GM18517 (cell line): Measurements from ENCODE around the gene ENTPD6.

Experiments used
- ATAC-seq: cut with Tn5 transposase; IDR thresholded peaks from one replicate; pipeline ENCODE4 v1.9.1; 2021; ENCODE audit warnings: mild to moderate bottlenecking, moderate library complexity; ENCODE audit not compliant: unreplicated experiment

Gene ENTPD6

DNA sequence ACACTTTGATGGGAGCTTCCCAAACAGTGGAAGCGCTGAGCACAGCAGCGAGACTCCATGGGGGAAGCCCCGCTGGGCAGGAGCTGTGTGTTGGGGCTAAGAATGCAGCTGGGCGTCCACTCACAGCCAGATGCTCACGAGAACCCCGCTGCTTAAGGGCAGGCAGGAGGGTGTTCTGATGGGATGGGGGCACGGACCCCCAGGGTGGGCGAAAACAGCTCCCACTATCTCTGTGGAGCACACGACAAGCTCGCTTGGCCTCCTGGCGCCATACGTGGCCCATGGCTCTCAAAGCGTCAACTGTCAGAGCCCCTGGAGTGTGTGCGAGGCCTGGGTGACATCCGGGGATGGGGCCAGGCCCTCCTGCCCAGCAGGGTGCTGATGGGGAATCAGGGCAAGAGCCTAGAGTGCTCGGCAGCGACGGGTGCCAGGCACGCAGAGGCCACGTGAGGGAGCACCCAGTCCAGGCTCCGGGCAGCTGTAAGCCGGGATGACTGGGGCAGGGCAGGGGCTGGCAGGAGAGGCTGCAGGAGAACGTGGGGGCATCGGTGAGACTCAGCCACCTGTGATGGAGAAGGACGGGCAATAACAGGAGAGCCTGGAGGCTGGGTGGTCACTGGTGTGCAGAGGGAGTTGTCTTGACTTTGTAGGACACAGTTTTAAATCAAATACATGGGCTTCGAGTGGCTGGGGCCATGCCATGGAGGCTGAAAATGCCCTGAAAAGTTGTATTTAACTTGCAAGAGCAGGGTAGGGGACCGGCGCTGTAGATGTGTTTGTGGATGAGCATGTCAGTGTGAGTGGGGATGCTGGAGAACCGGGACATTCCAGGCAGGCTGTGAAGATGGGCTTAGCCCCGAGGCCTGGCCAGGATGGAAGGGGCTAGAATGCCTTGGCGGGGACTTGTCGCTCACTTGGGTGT, 79.6 kb downstream of the ENTPD6 start:
- ATAC-seq, result no peak

DNA sequence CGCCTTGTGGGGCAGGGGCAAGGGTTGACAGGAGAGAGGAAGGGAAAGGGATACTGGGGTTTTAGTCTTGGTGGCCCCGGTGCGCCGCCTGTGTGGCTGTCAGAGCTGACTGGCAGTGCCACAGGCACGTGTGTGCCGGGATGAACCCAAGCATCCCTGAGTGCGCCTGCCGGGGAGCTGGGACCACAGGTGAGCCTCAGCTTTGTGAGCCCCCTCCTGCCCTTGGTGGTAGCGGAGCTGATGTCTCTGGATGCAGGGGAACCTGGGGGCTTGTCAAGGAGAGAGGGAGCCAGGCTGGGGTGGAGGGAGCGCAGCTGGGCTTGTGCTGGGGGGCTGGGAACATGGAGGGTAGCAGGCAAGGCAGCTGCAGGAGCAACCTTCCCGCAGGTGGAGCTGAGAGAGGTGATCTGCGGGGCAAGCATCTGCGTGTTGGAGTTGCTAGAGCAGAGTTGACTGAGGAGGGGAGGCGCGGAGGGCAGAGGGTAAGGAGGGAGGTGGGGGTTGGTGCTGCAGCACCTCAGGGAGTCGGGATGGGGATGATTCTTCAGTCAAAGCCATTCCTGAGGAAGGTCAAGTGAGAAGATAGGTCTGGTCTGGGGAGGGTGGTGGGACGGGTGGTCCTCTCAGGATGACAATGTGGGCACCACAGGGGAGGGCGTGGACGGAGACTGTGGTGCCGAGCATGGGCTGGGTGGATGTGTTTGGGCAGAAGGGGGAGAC, 80.5 kb downstream of the ENTPD6 start:
- ATAC-seq, result no peak
